ENCODE measurements around the gene GRIA4.

DNA sequence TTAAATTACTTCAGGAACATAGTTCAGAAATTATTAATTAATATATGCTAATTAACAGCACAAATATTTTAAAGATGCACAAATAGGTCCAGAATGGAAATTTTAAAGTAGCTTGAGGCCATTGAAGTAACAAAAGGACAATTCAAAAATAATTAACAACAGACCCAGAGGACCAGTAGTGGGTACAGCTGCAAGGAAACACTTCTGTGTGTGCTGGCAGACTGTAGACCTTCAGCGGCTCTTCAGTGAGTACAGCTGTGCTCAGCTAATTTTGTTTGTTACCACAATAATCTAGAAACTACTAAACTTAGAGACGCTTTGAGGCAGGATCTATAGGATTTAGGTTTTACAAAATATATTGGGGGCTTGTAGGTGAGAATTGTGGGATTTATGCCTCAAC lies 103.8 kb downstream of the GRIA4 start:
- TF ChIP-seq, protein P1, sequence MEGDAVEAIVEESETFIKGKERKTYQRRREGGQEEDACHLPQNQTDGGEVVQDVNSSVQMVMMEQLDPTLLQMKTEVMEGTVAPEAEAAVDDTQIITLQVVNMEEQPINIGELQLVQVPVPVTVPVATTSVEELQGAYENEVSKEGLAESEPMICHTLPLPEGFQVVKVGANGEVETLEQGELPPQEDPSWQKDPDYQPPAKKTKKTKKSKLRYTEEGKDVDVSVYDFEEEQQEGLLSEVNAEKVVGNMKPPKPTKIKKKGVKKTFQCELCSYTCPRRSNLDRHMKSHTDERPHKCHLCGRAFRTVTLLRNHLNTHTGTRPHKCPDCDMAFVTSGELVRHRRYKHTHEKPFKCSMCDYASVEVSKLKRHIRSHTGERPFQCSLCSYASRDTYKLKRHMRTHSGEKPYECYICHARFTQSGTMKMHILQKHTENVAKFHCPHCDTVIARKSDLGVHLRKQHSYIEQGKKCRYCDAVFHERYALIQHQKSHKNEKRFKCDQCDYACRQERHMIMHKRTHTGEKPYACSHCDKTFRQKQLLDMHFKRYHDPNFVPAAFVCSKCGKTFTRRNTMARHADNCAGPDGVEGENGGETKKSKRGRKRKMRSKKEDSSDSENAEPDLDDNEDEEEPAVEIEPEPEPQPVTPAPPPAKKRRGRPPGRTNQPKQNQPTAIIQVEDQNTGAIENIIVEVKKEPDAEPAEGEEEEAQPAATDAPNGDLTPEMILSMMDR (conservative IDR thresholded peaks at IDR 0.05; ENCODE audit: low read length), result no peak
- no peak for TF ChIP-seq EZH2phosphoT487 (IDR thresholded peaks at IDR 0.05; ENCODE audit: borderline replicate concordance)

All from Loucy (cell line).